Liver (tissue), 3 donors: ENCODE measurements around the gene HOXD12.

ENCODE experiments used
- SP1 ChIP-seq: IDR thresholded peaks from 2 replicates; pipeline ENCODE4 v1.6.1; 2018; ENCODE audit warnings: antibody characterized with exemption, mild to moderate bottlenecking
- TF ChIP-seq, protein P1 (sequence below): fragments of 150-350 bp; IDR thresholded peaks from 2 replicates; pipeline ENCODE4 v1.5.1; 2017; ENCODE audit warnings: improper control_type of control experiment, low read depth, low read length; ENCODE audit not compliant: missing input control
- donor health status: healthy.
- donor health status: healthy.

DNA sequence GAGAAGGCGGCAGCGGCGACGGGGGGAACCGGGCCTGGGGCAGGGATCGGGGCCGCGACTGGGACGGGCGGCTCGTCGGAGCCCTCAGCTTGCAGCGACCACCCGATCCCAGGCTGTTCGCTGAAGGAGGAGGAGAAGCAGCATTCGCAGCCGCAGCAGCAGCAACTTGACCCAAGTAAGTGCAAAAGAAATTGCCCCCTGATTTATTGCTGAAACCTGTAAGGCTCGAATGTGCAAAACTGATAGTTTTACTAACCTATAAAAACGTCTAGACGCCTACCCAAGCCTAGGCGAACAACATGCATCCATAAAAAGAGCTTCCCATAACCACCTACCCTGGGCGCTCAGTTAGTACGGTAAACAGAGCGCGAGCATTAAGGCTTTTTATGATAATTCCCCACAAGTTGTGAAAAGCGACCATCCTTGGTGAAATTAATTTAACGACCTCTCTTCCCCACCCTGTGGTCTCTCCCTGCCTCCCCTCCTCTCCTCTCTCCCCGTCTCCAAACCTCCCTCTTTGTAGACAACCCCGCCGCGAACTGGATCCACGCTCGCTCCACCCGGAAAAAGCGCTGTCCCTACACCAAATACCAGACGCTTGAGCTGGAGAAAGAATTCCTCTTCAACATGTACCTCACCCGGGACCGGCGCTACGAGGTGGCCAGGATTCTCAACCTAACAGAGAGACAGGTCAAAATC, 24.0 kb downstream of the HOXD12 start:
- TF ChIP-seq SP1, result no peak
- TF ChIP-seq, protein P1, sequence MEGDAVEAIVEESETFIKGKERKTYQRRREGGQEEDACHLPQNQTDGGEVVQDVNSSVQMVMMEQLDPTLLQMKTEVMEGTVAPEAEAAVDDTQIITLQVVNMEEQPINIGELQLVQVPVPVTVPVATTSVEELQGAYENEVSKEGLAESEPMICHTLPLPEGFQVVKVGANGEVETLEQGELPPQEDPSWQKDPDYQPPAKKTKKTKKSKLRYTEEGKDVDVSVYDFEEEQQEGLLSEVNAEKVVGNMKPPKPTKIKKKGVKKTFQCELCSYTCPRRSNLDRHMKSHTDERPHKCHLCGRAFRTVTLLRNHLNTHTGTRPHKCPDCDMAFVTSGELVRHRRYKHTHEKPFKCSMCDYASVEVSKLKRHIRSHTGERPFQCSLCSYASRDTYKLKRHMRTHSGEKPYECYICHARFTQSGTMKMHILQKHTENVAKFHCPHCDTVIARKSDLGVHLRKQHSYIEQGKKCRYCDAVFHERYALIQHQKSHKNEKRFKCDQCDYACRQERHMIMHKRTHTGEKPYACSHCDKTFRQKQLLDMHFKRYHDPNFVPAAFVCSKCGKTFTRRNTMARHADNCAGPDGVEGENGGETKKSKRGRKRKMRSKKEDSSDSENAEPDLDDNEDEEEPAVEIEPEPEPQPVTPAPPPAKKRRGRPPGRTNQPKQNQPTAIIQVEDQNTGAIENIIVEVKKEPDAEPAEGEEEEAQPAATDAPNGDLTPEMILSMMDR, result no peak
